Stimulated activated naive CD4-positive, alpha-beta T cell treated with Interleukin-2 at 50 U/mL for 16 hours (primary cell): ENCODE measurements around the gene CASKIN1.

Experiments
- DNase-seq: peaks from one replicate; lab custom pipeline; 2025; lab: John Stamatoyannopoulos, UW

The CASKIN1 gene

DNA sequence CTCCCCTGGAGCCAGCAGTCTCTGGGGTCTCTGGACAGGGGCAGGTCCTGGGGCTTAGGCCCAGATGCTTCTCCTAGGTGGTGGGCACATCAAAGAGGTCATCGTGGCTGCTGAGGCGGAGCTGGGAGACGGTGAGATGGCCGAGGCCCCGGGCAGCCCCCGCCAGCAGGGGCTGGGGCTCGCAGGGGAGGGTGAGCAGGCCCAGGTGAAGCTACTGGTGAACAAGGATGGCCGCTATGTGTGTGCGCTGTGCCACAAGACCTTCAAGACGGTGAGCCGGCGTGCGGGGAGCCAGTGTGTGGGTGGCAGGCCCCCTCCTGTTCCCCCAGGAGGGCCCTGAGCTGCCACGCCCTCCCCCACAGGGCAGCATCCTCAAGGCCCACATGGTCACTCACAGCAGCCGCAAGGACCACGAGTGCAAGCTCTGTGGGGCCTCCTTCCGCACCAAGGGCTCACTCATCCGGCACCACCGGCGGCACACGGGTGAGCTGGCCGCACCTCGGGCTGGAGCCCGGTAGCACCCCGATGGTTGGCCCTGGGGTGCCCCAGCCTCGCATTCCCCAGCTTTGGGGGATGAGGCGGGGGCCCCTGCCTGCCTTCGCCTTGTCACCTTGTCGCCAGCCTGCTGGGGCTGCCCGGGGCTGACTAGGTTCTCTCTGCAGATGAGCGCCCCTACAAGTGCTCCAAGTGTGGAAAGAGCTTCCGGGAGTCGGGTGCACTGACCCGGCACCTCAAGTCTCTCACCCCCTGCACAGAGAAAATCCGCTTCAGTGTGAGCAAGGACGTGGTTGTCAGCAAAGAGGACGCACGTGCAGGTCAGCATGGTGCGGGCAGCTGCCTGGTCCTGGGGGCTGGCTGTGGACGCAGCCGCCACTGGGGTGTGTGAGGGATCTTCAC, 35.9 kb upstream of the CASKIN1 start:
- no peak for DNase-seq

DNA sequence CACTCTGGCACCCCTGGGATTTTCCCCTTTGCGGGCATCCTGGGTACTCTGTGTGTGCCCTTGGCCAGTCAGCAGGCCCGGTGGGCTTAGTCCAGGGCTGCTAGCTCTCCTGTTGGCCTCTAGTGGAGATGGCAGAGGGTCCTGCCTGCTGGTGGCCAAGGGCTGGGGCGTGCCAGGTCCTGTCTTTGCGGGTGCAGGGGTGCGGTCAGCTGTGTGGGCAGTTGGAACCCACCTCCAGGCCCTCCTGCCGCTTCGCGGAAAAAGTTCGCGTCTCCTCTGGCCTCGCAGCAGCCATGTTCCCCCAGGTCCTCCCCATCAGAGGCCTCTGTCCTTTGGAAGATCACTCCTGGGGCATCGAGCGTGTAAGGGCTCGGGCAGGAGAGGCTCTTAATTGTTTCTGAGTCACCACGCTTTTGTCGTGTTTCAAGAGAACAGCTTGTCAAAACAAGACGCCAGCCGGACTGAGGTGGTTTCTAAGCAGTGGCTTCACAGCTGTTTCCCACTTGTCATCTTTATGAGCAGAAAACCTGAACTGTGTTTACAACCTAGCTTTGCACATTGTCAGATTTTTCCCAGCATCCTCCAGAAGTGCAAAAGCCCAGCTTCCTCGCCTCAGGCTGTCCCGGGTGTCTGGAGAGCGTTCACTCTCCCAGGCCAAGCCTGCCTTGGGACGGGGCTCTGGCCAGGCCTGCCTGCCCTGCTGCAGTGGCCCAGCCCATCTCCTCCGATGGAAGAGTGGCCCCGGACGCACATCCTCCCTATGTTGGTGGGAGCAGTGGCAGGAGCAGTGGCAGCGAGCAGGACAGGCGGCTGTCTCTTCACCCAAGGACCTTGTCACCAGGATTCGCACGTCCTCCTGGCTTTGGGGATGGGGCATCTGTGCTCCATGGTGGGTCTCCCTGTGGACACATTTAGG, 34.9 kb upstream of the CASKIN1 start:
- no peak for DNase-seq

DNA sequence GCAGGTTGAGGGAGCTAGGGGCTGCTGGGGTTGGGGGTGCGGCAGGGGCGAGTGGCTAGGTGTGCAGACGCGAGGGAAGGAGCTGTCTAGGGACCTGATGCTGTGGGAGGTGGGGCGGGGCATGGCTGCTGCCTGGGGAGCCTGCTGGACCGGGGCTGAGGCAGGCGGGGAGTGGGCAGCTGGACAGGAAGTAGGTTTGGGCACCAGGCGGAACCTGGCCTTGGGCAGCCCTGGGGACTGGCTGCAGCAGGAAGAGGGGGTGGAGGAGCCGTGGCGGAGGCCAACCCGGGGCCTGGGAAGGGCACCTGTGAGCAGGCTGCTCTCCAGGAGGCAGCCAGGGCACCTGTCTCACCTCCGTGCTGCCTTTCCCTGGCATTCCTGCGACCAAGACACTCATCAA, 34.0 kb upstream of the CASKIN1 start:
- DNase-seq = no peak

DNA sequence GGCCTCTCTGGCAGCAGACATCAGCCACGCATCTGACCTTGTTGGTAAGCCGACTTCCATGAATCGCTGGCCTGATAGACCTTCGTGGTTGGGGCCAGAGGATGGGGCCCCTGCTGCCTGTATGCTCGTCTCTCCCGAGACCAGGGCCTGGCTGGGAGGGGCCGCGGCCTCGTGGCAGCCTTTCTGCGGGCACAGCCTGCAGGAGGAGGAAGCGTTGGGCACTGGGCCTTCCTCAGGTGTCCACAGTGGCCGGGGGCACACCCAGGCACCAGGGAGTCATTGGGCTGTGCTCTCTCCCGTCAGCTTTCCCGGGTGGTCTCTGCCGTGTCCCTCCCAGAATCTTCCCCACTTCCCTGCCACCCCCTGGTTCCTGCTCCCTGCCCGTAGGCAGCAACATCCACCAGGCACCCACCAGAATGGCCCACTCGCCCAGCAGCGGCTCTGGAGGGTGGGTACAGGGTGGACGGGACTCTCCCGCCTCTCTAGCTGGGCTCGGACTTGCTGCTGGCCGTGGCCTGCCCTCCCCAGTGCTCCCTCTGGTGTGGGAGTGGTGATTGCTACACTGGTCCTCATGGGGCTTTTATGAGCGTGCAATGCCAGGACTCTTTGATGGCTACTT, 33.3 kb upstream of the CASKIN1 start:
- DNase-seq = no peak

DNA sequence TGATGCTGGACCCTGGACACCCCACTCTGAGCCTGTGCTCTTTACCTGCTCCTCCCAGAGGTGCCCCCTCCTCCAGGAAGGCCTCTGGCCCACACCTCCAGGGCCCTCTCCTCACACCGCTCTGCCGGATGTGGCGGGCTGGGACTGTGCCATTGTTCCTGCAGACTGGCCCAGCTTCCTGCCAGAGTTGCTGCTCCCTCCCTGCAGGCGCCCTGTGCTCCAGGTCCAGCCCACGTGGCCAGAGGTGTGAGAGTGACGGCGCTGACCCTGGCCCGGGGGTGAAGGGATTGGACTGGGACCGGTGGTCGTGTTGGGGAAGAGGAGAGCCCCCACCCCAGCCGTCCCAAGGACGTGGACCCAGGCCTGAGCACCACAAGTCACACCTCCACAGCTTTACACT, 32.7 kb upstream of the CASKIN1 start:
- DNase-seq = no peak

DNA sequence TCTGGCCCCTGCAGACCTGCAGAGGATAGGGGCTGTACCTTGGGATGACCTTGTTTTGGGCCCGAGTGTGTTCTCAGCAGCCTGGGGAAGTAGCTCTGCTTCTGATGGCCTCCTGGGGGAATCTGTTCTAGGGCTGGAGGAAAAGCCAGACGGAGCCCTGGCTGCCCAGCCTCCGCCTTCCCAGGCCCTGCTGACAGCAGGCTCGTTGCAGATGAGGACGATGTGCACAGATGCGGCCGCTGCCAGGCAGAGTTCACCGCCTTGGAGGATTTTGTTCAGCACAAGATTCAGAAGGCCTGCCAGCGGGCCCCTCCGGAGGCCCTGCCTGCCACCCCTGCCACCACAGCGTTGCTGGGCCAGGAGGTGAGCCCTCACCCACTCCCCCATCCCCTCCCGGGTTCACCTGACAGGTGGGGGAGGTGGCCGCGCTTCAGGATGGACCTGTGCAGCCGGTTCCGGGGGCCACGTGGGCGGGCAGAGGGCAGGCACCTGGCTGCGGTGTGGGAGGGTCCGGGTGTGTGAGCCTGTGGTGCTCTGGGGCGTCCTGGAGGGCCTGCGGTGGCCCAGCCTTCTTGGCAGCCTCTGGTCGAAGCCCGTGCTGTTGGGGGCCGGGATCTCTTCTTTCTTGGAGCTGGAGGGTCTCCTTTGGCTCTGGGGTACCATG, 31.9 kb upstream of the CASKIN1 start:
- no peak for DNase-seq

DNA sequence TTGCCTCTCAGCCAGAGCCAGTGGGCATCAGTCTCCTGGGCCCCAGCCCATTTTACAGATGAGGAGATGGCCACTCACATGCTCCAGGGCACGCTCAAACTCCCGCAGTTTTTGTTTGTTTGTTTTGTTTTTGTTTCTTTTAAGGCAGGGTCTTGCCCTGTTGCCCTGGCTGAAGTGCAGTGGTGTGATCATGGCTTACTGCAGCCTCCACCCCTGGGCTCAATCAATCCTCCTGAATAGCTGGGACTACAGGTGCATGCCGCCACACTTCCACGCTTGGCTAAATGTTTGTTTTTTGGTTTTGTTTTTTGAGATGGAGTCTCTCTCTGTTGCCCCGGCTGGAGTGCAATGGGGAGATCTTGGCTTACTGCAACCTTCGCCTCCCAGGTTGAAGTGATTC, 30.5 kb upstream of the CASKIN1 start:
- DNase-seq = no peak

DNA sequence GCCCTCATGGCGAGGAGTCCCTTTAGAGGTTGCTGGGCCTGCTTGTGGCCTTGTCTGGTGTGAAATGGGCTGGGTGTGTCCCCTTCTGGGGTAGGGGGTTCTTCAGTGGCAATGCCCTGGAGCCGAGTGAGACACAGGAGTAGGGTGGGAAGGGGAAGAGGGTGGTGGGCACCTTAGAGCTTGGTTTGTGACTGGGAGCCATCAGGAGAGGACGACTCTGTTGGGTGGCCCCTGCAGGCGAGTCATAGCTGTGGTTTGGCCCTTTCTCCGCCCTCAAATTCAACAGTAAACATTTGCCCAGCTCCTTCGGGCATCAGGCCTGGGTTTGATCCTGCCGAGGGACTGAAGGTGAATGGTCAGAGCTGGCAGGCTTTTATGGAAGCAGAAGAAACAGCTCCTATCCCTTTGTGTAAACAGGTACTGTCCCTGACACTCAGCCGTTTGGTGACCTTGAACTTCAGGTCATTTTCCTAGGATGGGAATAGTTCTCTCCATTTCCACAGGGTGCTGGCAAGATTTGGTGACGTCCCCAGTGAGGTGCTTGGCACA, 29.9 kb upstream of the CASKIN1 start:
- DNase-seq = no peak

DNA sequence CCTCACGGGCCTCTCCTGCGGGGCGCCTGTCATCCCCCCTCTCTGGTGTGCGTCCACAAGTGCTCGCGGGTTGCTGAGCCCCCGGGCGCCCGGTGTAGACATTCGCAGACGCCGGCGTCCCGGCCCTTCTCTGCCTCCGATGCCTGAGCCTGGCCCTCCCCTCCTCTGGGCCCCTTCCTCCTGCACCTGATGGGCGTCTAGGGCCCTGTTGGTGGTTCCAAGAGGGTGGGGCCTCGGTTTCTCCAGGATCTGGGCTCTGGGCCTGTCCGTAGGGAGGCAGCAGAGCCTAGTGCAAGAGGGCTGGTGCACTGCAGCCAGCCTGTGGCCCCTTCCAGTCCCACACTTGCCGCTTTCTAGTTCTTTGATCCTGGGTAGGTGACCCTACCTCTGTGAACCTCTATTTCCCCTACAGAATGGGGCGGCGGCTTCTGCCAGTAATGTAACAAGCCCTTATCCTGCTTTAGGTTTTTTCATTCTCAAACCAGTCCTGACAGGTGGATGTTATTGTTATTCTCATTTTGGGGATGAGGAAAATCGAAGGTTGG, 27.6 kb upstream of the CASKIN1 start:
- peak; percentile 13 for DNase-seq

DNA sequence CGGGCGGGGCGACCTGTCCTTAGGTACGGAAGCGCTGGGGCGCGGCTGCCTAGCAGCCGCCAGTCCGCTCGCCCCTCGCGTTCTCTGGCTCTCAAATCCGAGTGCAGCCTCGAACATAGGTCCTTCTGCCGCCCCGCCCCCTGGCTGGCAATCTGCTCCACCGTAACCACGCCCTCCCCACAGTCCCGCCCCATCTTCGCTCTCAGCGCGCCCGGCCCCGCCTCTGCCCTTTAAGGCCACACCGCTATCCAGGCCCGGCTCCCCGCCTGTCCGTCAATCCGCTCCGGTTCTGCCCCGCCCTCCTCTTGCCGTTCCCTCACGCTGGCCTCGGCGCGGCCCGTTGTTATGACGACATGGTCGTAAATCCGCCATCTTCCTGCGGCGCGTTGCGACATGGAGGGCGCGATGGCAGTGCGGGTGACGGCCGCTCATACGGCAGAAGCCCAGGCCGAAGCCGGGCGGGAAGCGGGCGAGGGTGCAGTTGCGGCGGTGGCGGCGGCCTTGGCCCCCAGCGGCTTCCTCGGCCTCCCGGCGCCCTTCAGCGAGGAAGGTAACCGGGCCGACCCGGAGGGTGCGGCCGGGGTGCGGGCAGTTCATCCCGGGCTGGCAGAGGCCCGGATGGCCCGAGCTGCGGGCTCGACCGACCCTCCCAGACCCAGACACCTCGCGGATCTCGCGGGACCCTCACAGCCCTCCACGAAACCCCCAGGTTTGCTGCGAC, 27.0 kb upstream of the CASKIN1 start, which contains the start of gene E4F1:
Gene E4F1, plus strand, starts transcription at position 371 of the 721 bp plus-strand sequence. Its CDS starts 23 bp downstream, at position 394.
- DNase-seq = peak; percentile 100

DNA sequence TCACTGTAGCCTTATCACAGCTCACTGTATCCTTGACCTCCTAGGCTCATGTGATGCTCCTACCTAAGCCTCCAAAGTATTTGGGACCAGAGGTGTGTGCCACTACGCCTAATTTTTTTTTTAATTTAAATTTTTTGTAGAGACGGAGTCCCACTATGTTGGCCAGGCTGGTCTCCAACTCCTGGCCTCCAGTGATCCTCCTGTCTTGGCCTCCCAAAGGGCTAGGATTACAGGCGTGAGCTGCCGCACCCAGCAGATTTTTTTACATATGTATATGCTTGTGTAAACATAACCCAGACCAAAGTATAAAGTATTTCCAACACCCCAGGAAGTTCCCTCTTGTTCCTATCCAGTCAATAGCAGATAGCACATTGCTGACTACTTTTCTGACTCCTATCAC, 19.9 kb upstream of the CASKIN1 start:
- DNase-seq = no peak

DNA sequence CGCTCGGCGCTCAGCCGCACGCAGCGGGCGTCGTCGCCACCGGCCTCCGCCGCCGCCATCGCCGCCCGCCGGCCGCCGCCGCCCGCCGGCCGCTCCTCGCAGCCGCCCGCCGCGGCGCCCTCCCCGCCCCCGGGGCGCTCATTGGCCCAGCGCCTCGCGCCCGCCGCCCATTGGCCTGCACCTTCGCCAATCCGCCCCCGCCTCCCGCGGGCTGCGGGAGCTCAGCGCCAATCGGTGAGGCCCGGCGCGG, 18.2 kb upstream of the CASKIN1 start, which contains the start of gene PGP:
Gene PGP, minus strand, starts transcription at position 122 of the 250 bp plus-strand sequence. Its CDS starts 63 bp downstream, at position 59.
- no peak for DNase-seq

DNA sequence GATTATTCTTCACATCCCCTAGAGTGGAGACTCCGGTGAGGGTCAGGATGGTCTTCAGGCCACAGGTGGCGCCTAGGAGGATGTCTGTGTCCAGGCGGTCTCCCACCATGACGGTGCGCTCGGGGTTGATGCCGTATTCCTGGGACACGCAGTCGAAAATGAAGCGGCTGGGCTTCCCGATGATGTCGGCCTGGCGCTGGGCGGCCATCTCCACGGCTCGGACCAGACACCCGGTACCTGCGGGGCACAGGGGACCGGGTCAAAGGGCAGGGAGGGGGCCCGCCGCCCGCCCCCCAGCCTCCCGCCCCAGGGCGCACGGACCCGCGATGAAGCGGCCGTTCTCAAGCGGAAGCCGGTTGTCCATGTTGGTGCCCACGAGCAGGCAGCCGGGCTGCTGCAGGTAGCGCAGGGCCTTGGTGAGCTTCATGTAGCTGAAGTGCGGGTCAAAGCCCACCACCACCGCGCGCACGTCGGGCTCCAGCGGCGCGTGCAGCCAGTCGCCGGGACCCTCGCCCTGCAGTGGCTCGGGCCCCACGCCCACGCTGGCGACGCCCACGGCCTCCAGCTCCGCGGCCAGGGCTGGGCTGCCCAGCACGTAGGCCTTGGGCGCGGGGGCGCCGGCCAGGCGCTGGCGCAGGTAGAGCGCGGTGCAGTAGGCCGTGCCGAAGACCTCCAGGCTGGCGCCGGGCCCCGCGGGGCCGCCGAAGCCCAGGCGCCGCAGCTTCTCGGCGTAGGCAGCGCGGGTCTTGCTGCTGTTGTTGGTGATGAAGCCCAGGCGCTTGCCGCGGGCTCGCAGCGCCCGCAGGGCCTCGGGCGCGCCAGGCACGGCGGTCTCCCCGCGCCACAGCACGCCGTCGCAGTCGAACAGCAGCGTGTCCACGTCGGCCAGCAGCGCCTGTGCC, 17.7 kb upstream of the CASKIN1 start:
- DNase-seq = no peak

DNA sequence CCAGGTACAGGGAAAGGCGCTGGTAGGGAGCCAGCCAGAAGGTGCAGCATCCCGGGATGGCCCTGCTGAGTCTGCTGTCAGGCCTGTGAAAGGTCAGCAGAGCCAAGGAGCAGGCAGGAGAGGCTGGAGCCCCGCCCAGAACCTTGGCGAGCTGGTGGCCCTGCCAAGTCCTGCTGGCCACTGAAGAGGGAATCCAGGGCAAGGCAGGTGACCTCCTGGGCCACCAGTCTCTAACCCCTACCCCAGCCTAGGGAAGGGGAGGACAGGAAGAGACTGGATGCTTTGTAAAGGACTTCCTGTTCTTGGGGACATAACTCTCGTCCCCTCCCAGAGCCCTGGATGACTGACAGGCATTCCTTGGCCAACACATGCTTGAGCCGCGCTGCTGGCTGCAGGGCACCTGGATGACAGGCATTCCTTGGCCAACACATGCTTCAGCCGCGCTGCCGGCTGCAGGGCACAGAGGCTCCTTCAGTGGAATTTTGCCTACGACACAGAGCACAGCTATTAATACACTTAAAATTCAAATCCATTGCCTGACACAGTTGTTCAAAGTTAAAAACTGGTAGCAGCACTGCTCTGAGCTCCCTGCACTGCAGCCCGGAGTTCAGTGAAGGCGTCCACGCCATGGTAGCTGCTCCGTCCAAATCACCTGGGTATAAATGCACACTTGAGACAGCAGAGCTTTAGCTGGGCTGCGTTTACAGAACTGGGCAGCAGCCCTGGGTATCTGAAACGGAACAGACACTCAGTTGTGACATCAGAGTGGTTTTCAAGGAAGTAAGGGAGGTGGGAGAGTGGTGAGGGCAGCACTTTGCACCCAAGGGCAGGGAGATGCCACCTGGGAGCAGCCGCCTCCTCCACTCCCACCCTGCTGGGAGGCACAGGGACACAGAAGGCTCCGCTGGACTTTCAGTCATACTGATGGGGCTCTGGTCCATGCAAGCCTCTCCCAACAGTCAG, 16.2 kb upstream of the CASKIN1 start:
- no peak for DNase-seq

DNA sequence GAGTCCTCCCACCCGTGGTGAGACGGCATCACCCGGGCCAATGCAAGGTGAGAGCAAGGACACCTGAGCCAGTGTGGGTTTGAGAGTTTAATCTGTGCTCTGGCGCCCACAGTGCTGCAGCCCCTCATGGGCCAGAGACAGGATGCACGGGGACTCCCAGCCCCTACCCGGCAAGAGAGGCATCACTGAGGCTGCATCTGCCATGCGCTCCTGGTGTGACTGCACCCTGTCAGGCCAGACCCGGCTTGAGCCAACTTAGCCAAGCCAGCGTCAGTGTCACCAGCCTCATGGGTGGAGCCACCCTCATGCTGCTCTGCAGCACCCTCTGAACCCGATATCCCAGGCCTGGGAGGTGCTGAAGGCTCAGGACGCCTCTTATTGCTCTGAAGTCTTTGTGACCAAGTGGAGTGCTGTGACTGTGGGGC, 15.5 kb upstream of the CASKIN1 start:
- no peak for DNase-seq

DNA sequence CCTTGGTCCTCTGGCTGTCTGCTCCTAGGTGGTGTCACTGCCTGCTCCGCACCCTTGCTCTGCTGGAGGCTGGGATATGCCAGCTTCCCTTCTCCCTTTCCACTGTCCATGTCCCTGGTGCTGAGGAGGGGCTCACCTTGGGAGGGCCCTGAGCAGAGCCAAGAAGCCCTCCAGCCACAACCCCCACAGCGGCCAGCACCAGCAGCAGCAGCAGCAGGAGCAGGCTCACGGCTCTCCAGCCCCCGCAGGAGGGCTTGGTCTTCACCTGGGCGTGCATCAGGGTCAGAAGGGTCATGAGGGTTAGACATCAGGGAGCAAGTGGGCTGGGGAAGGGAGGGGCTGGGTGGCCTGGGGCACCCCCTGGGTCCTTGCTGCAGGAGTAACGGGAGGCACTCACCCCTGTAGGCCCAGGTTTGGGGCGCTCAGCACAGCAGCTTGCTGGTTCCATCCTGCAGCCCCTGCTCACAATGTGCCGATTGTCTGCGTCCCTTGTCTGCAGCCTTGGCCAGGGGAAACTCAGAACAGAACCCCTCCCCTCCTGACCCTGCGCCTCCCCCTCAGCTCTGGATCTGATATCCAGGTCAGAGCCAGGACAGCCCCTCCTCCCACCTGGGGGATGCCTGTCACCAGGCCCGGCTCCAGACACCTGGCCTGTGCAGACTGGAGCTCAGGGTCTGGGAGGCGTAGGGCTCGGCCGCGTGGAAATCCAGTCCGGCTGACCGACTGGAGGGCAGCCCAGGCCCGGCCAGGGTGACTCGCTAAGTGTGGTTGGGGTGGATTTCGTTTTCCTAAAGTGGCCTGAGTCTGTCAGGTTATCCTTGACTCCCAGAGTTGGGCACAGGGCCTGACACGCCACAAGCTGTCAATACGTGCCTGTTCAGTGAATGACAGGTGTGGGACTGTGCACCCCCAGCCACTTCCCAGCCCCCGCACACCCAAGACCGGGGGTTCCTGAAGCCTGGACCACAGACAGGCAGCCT, 14.3 kb upstream of the CASKIN1 start, which contains the start of gene BRICD5:
Gene BRICD5, minus strand, starts transcription at position 478 of the 980 bp plus-strand sequence. Its CDS starts 30 bp downstream, at position 448.
- no peak for DNase-seq

DNA sequence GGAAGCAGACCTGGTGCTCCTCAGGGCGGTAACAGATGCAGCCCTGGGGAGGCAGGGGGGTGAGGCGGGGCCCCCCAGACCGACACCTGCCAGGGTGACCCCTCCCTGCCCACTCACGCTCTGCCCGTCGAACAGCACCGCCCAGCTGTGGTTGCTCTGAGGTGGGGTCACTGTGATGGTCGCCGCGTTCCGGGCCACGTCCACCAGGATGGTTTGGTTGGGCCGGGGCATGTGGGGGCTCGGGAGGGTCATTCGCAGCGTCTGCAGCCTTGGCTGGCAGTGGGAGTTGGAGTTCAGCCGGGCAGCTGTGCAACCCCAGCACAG, 13.6 kb upstream of the CASKIN1 start:
- DNase-seq = no peak
